Esophagus muscularis mucosa (tissue), 3 donors: ENCODE data around the gene RTKN.

Experiments
- POLR2A ChIP-seq: fragments of 450-650 bp; IDR thresholded peaks from one replicate; pipeline ENCODE4 v1.6.1; 2017; ENCODE audit warnings: antibody characterized with exemption, moderate library complexity, mild to moderate bottlenecking, low read depth
- TF ChIP-seq, protein P1 (sequence below), 3 experiments: fragments of 200-600 bp in 2 of 3; fragments of 450-650 bp in 1 of 3; sonication (generic) in 2 of 3; IDR thresholded peaks; one replicate each; pipeline ENCODE4 v1.5.1; 2017 to 2019; ENCODE audit warnings: antibody characterized with exemption in 3 of 3, mild to moderate bottlenecking in 2 of 3, moderate library complexity in 1 of 3

- TF ChIP-seq POLR2A = no peak
- TF ChIP-seq, protein P1, sequence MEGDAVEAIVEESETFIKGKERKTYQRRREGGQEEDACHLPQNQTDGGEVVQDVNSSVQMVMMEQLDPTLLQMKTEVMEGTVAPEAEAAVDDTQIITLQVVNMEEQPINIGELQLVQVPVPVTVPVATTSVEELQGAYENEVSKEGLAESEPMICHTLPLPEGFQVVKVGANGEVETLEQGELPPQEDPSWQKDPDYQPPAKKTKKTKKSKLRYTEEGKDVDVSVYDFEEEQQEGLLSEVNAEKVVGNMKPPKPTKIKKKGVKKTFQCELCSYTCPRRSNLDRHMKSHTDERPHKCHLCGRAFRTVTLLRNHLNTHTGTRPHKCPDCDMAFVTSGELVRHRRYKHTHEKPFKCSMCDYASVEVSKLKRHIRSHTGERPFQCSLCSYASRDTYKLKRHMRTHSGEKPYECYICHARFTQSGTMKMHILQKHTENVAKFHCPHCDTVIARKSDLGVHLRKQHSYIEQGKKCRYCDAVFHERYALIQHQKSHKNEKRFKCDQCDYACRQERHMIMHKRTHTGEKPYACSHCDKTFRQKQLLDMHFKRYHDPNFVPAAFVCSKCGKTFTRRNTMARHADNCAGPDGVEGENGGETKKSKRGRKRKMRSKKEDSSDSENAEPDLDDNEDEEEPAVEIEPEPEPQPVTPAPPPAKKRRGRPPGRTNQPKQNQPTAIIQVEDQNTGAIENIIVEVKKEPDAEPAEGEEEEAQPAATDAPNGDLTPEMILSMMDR (IDR thresholded peaks at IDR 0.05) = no peak
Measured at GRCh38 chr2:74407682-74408081, 34.1 kb downstream of the RTKN start.
